DMS153 treated with DMSO at 0.1 percent for 48 hours (cell line): ENCODE results near the gene HSD17B11.
"Not testable (repeated sequence)": the region's sequence is repeated elsewhere in the genome, so short reads cannot be mapped to it uniquely, and the experiment has no call there.

Experiments used
- DNase-seq: peaks from one replicate; lab custom pipeline; 2025; ENCODE audit not compliant: unreplicated experiment; lab: John Stamatoyannopoulos, UW

HSD17B11 gene

GRCh38 chr4:87405211-87405820 lies 14.3 kb upstream of the HSD17B11 start:
- no peak for DNase-seq

GRCh38 chr4:87403732-87404131 lies 12.7 kb upstream of the HSD17B11 start:
- DNase-seq: not testable (repeated sequence)

GRCh38 chr4:87399954-87400353 lies 9.0 kb upstream of the HSD17B11 start:
- no peak for DNase-seq

- DNase-seq: no peak
Observed at GRCh38 chr4:87399148-87399547, 8.2 kb upstream of the HSD17B11 start.

GRCh38 chr4:87395851-87396250 lies 4.9 kb upstream of the HSD17B11 start:
- DNase-seq: not testable (repeated sequence)

GRCh38 chr4:87395073-87395472 lies 4.1 kb upstream of the HSD17B11 start:
- not testable (repeated sequence) for DNase-seq

- no peak for DNase-seq
Observed at GRCh38 chr4:87392183-87392582, 1.2 kb upstream of the HSD17B11 start.

GRCh38 chr4:87391576-87392054 lies 627 bp upstream of the HSD17B11 start:
- no peak for DNase-seq

- DNase-seq: no peak
Observed at GRCh38 chr4:87390551-87390890, 467 bp downstream of the HSD17B11 start.

- not testable (repeated sequence) for DNase-seq
Observed at GRCh38 chr4:87390055-87390454, 933 bp downstream of the HSD17B11 start.

GRCh38 chr4:87388901-87389300 lies 2.1 kb downstream of the HSD17B11 start:
- no peak for DNase-seq

GRCh38 chr4:87387237-87387636 lies 3.8 kb downstream of the HSD17B11 start:
- no peak for DNase-seq

GRCh38 chr4:87384466-87385132 lies 6.4 kb downstream of the HSD17B11 start:
- not testable (repeated sequence) for DNase-seq

- DNase-seq: no peak
Observed at GRCh38 chr4:87382931-87383330, 8.1 kb downstream of the HSD17B11 start.

GRCh38 chr4:87382116-87382515 lies 8.9 kb downstream of the HSD17B11 start:
- DNase-seq: no peak

- DNase-seq: no peak
Observed at GRCh38 chr4:87377816-87378215, 13.2 kb downstream of the HSD17B11 start.

- DNase-seq: no peak
Observed at GRCh38 chr4:87375719-87376291, 15.2 kb downstream of the HSD17B11 start.

- DNase-seq: no peak
Observed at GRCh38 chr4:87370068-87370467, 20.9 kb downstream of the HSD17B11 start.

- no peak for DNase-seq
Observed at GRCh38 chr4:87366521-87367162, 24.3 kb downstream of the HSD17B11 start.

- DNase-seq: no peak
Observed at GRCh38 chr4:87365348-87365747, 25.6 kb downstream of the HSD17B11 start.

- DNase-seq: no peak
Observed at GRCh38 chr4:87363552-87363951, 27.4 kb downstream of the HSD17B11 start.
